Keratinocyte (primary cell): ENCODE measurements around the gene THSD7B. TPM values are rescaled to one million over a fixed set of nuclear protein-coding genes. Genes with fewer than 3 reads are reported as not detected.

Source experiments
- DNase-seq: peaks from one replicate; pipeline ENCODE4 v3.0.0-alpha.2; 2011; ENCODE audit warnings: low read depth, missing footprints, low spot score
- FAIRE-seq: peaks from 2 replicates; lab custom pipeline; 2011; peaks lifted over from hg19 to GRCh38; lab: Jason Lieb, UNC
- H2AFZ ChIP-seq: 2 replicates; pipeline ENCODE4 v1.6.0; 2012; ENCODE audit warnings: low read length, control low read depth, inconsistent platforms; ENCODE audit not compliant: control insufficient read depth
- H3K27ac ChIP-seq: 2 replicates; pipeline ENCODE4 v1.5.1; 2011; ENCODE audit warnings: low read length; ENCODE audit not compliant: control insufficient read depth, insufficient read depth
- H3K27me3 ChIP-seq: 3 replicates; pipeline ENCODE4 v1.6.0; 2011; ENCODE audit warnings: low read length; ENCODE audit not compliant: control insufficient read depth, insufficient read depth; ENCODE audit errors: extremely low read depth
- H3K36me3 ChIP-seq, 2 experiments: 2 replicates in 1 of 2; 3 replicates in 1 of 2; pipeline ENCODE4 v1.5.1; 2011; ENCODE audit warnings: low read length in 2 of 2, mild to moderate bottlenecking in 1 of 2; ENCODE audit not compliant: control insufficient read depth in 2 of 2, insufficient read depth in 2 of 2; ENCODE audit errors: extremely low read depth in 1 of 2
- H3K4me1 ChIP-seq: 3 replicates; pipeline ENCODE4 v1.5.1; 2011; ENCODE audit warnings: low read length; ENCODE audit not compliant: control insufficient read depth, insufficient read depth; ENCODE audit errors: extremely low read depth
- H3K4me2 ChIP-seq: 3 replicates; pipeline ENCODE4 v1.6.0; 2011; ENCODE audit warnings: low read depth, low read length; ENCODE audit not compliant: control insufficient read depth, insufficient read depth; ENCODE audit errors: extremely low read depth
- H3K4me3 ChIP-seq, 3 experiments: fragments of 200-600 bp in 1 of 3; sonication (generic) in 1 of 3; 2 replicates in 2 of 3; 3 replicates in 1 of 3; pipeline ENCODE4 v1.5.1; 2011 to 2016; ENCODE audit warnings: low read length in 3 of 3, mild to moderate bottlenecking in 3 of 3, control low read depth in 2 of 3, inconsistent platforms in 1 of 3, low read depth in 1 of 3, mixed read lengths in 1 of 3, mixed run types in 1 of 3, moderate library complexity in 1 of 3; ENCODE audit not compliant: control insufficient read depth in 2 of 3, insufficient read depth in 2 of 3; ENCODE audit errors: extremely low read depth in 1 of 3
- H3K79me2 ChIP-seq: 2 replicates; pipeline ENCODE4 v1.6.0; 2012; ENCODE audit warnings: low read length; ENCODE audit not compliant: control insufficient read depth, insufficient read depth
- H3K9ac ChIP-seq: 3 replicates; pipeline ENCODE4 v1.6.0; 2011; ENCODE audit warnings: low read length; ENCODE audit not compliant: control insufficient read depth, insufficient read depth; ENCODE audit errors: extremely low read depth
- H3K9me1 ChIP-seq: 3 replicates; pipeline ENCODE4 v1.6.0; 2011; ENCODE audit warnings: low read length; ENCODE audit not compliant: control insufficient read depth, insufficient read depth; ENCODE audit errors: extremely low read depth
- H3K9me3 ChIP-seq: 2 replicates; pipeline ENCODE4 v1.5.1; 2012; ENCODE audit warnings: low read depth, low read length; ENCODE audit not compliant: control insufficient read depth
- H4K20me1 ChIP-seq: 3 replicates; pipeline ENCODE4 v1.6.0; 2011; ENCODE audit warnings: low read length; ENCODE audit not compliant: control insufficient read depth, insufficient read depth; ENCODE audit errors: extremely low read depth
- EZH2 ChIP-seq: IDR thresholded peaks from one replicate; pipeline ENCODE4 v1.6.1; 2012; ENCODE audit warnings: inconsistent platforms, mild to moderate bottlenecking, low read length, moderate library complexity
- dilution Hi-C: fragments of 300-500 bp; cut with MboI; formaldehyde crosslinking; loops from one replicate; pipeline ENCODE4 v1.7.0; 2020; ENCODE audit warnings: low sequenced_read_pairs; ENCODE audit not compliant: extremely low pct_ligation_motif_present
- polyA plus RNA-seq, 5 experiments: library from polyadenylated mRNA; depleted of rRNA in 3 of 5; stranded (reverse) in 3 of 5; stranded (forward) in 1 of 5; unstranded in 1 of 5; fragments of >200 nt; gene quantifications; 1 replicate in 1 of 5; 2 replicates in 3 of 5; 3 replicates in 1 of 5; pipeline versions ENCODE4 v1.2.1 to v1.2.3, GENCODE V29; 2011 to 2012; ENCODE audit warnings: missing spikeins in 2 of 5, low read depth in 1 of 5, low replicate concordance in 1 of 5
- TF ChIP-seq, protein P1 (sequence below), 3 experiments: IDR thresholded peaks in 1 of 3; conservative IDR thresholded peaks in 1 of 3; optimal IDR thresholded peaks in 1 of 3; 2 replicates in 2 of 3; 3 replicates in 1 of 3; pipeline versions ENCODE3 to v1.5.1; 2011; ENCODE audit warnings: low read length in 3 of 3, mild to moderate bottlenecking in 3 of 3, moderate library complexity in 2 of 3, control low read depth in 1 of 3, inconsistent platforms in 1 of 3; ENCODE audit not compliant: insufficient read depth in 2 of 3; ENCODE audit errors: extremely low read depth in 1 of 3

Gene THSD7B
- polyA plus RNA-seq, 1 donor (not counting 4 experiments of a cell fraction or from before 2014, with no cell fraction given), result 0.04 TPM

DNA sequence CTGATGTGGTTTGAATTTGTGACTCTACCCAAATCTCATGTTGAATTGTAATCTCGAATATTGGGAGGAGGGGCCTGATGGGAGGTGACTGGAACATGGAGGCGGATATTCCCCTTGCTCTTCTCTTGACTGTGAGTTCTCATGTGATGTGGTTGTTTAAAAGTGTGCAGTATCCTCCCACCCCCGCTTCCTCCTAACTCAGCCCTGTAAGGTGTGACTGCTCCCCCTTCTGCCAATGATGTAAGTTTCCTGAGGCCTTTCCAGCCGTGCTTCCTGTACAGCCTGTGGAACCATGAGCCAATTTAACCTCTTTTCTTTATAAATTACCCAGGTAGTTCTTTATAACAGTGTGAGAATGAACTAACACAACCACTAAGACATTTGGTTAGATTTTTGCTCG lies 458.4 kb downstream of the THSD7B start:
- FAIRE-seq, result no peak
- no peak for DNase-seq
- no peaks in the 10 kb centered on the region for H3K27me3 ChIP-seq
- peak overlapping the region; percentile 29 for H2AFZ ChIP-seq
- H3K9ac ChIP-seq, result no peak overlapping the region
- no peak overlapping the region for H3K4me3 ChIP-seq
- no peak overlapping the region for H3K27ac ChIP-seq
- dilution Hi-C loops, result no loop called here
- H4K20me1 ChIP-seq, result no peaks in the 10 kb centered on the region
- TF ChIP-seq EZH2, result no peak
- TF ChIP-seq, protein P1, sequence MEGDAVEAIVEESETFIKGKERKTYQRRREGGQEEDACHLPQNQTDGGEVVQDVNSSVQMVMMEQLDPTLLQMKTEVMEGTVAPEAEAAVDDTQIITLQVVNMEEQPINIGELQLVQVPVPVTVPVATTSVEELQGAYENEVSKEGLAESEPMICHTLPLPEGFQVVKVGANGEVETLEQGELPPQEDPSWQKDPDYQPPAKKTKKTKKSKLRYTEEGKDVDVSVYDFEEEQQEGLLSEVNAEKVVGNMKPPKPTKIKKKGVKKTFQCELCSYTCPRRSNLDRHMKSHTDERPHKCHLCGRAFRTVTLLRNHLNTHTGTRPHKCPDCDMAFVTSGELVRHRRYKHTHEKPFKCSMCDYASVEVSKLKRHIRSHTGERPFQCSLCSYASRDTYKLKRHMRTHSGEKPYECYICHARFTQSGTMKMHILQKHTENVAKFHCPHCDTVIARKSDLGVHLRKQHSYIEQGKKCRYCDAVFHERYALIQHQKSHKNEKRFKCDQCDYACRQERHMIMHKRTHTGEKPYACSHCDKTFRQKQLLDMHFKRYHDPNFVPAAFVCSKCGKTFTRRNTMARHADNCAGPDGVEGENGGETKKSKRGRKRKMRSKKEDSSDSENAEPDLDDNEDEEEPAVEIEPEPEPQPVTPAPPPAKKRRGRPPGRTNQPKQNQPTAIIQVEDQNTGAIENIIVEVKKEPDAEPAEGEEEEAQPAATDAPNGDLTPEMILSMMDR (optimal IDR thresholded peaks at IDR 0.05 in 1 of 3, IDR thresholded peaks at IDR 0.05 in 1 of 3, conservative IDR thresholded peaks at IDR 0.05 in 1 of 3; ENCODE audit: extremely low read depth in 1 of 3, insufficient read depth in 2 of 3, low read length in 3 of 3), result peak in 1 of 3 experiments; percentile 29
- no peaks in the 10 kb centered on the region for H3K36me3 ChIP-seq
- H3K79me2 ChIP-seq, result no peaks in the 10 kb centered on the region
- peaks cover 14% of the 10 kb centered on the region for H3K4me1 ChIP-seq
- H3K9me3 ChIP-seq, result no peaks in the 10 kb centered on the region
- no peak overlapping the region for H3K4me2 ChIP-seq
- H3K9me1 ChIP-seq, result no peaks in the 10 kb centered on the region

DNA sequence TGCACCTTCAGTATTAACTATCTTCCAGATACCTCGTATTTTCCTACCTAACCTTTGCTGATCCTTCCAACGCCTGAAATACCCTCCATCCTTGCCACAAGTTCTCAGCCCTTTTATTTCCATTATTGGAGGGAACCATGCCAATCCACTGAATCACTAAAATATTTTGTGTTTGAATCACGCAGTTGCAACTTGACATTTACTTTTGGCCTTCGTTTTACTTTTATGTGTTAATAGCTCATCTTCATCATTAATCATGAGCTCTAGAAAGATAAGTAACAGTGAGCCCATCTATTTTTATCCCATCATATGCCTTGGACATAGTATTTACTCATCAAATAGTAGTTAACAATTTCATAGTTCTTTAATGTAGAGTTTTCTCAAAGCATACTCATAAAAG lies 463.2 kb downstream of the THSD7B start:
- dilution Hi-C loops, result no loop called here
- Histone ChIP-seq H3K27ac (no peak overlapping the region), H3K27me3 (no peaks in the 10 kb centered on the region), H3K79me2 (no peaks in the 10 kb centered on the region), H3K4me1 (peaks cover 10% of the 10 kb centered on the region), H3K9me3 (no peaks in the 10 kb centered on the region), H2AFZ (peak overlapping the region; percentile 35), H3K4me3 (no peak overlapping the region), H3K4me2 (no peak overlapping the region), H3K9ac (no peak overlapping the region), H3K9me1 (no peaks in the 10 kb centered on the region), H4K20me1 (no peaks in the 10 kb centered on the region), H3K36me3 (no peaks in the 10 kb centered on the region)
- TF ChIP-seq EZH2, result no peak
- TF ChIP-seq, protein P1 (optimal IDR thresholded peaks at IDR 0.05 in 1 of 3, IDR thresholded peaks at IDR 0.05 in 1 of 3, conservative IDR thresholded peaks at IDR 0.05 in 1 of 3; ENCODE audit: extremely low read depth in 1 of 3, insufficient read depth in 2 of 3, low read length in 3 of 3), result no peak
- FAIRE-seq (peak; percentile 64), DNase-seq (no peak)
